GM21381 (cell line): ENCODE measurements around the gene SOX2.

Experiments
- ATAC-seq: cut with Tn5 transposase; IDR thresholded peaks from one replicate; pipeline ENCODE4 v1.9.1; 2021; ENCODE audit warnings: mild to moderate bottlenecking, moderate library complexity; ENCODE audit not compliant: unreplicated experiment

SOX2 gene

DNA sequence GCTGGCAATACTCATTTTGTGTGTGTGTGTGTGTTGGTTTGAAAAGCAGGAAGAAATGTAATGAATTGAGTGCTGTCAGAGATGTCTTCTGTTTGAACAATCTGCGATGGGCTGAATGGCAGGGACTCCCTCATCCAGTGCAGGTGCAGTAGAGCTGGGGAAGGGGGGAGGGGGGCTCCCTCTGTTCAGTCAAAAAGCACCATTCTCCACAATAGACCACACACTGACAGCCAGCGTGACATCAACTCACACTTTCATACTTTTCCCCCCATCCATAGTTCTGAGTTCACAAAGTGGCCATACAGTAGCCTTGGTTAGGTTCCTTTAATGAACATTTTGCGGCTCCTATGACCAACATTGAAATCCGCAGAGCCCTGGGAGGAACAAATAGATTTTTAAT, 10.4 kb downstream of the SOX2 start:
- ATAC-seq, result no peak

DNA sequence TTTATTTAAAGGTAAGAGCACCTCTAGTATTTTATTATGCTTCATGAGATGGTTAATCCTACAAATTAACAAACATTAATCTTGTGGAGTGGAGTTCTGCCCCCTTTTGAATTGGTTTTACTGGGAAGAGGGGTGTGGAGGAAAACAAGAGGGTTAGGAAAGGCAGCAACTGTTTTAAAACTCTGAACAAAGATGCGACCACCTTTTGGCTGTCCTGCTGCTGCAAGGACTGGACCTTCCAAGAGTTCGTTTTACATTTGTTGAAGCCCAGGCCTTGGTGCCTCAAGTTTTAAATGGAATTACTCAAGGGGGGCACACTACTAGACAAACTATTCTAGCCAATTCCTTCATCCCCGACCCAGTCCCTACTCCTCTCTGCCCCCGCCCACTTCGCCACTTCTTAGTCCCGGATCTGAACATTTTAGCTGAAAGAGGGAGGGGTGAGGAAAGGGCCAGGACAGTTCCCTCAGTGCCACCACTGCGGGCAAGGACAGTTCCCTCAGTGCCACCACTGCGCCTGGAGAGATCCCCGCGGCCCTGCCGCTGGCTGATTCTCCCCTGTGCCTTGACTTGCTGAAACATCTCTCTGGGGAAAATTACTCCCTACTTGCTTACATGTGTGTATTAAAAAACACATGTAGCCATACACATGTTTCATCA, 11.2 kb downstream of the SOX2 start:
- ATAC-seq, result no peak

DNA sequence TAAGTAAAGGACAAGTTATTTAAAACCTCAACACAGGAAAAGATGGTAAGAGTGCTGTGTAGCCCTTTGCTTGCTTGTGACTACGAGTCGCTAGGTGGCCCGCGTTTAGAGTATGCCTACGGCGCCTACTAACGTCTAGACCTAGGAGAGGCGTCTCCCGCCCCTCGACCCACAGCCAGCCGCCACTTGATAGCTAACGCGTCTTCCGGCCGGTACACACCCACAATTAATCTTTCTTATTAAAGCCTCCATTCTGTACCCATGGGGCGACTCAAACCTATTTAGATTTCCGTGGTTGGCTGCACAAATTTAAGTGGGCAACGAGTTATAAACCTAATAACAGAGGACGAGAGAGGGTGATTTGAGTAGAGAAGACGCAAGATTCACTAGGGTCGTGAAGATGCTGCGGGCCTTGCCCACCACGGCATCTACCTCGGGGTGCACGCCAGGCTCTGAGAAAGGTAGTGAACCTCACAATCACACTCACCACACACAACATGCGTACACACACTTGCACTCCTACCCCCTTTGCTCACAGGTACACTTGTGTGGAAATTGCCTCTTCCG, 12.0 kb downstream of the SOX2 start:
- no peak for ATAC-seq

DNA sequence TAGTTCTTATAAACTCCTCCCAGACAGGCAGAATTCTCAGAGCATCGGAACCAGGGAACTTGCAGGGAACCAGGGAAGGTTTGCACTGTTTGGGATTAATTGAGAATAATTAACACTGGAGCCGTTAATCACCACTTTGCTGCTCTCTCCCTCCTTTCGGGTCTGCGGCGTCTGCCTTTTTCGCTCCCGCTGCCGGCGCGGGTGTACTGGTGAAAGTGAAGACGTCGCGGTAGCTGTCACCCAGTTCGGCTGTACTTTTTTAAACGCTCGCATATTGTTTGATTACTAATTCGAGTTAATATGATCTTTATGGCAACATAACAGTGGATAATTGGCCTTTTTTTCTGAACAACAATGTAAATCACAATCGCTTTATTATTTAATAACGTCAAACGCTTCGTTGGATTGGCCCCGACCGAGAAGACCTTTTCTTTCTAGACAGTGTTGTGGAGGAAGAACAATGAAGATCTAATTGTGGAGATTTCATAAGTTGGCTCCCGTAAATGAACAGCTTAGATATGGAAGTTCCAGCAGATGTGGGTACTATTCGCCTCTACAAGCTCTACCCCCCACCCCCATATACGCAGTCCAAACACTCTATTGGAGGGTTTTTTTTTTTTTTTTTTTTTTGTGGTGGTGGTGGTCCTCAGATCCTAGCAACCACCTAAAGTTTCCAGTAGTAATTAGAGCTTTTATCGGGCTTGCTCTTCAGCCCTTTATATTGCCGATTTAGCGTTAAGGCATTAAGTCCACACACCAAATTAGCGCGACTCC, 12.7 kb downstream of the SOX2 start:
- ATAC-seq, result no peak

DNA sequence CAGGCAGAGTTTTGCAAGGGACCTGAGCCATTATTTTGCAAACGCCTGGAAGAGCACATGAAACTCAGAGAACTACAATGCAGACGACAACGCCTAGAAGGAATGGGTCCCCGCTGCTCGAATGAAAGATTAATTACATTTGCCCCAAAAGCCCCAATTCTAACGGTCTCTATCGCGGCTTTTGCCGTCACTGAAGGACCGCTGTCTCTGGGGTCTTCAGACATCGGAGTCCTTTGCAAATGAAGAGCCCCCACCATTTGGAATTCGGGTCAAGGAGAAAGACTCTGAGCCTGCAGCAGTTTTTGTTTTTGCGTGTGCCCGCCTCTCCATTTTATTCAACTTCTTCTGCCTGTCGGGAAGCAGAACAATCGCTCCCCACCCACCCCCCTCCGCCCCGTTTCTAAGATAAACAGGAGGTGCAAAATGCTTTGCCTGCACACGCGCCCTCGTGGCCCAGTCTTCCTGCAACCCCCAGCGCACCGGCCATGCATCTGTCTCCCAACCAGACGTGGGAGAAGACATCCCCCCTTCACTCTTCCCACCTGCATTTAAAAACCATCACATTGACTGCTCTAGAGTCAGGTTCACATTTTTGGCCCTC, 13.5 kb downstream of the SOX2 start:
- ATAC-seq, result no peak

DNA sequence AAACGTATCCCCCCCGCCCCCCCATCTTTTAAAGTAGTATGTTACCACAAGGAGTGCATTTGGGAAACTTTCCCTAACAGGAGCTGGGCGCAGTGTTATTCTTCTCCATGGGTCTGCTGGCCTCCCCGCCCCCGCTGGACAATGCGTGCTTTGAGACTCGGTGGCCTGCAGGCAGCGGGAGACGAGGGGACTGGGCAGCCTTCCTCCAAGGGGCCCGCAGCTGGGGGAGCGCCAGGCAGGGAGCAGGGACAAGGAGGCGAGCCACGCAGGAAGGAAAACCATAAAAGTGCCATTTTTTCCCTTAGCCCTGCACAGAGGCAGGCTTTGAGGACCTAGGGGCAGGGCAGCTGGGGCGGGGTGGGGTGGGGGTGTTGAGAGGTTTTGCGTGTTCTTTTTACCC, 14.1 kb downstream of the SOX2 start:
- no peak for ATAC-seq

DNA sequence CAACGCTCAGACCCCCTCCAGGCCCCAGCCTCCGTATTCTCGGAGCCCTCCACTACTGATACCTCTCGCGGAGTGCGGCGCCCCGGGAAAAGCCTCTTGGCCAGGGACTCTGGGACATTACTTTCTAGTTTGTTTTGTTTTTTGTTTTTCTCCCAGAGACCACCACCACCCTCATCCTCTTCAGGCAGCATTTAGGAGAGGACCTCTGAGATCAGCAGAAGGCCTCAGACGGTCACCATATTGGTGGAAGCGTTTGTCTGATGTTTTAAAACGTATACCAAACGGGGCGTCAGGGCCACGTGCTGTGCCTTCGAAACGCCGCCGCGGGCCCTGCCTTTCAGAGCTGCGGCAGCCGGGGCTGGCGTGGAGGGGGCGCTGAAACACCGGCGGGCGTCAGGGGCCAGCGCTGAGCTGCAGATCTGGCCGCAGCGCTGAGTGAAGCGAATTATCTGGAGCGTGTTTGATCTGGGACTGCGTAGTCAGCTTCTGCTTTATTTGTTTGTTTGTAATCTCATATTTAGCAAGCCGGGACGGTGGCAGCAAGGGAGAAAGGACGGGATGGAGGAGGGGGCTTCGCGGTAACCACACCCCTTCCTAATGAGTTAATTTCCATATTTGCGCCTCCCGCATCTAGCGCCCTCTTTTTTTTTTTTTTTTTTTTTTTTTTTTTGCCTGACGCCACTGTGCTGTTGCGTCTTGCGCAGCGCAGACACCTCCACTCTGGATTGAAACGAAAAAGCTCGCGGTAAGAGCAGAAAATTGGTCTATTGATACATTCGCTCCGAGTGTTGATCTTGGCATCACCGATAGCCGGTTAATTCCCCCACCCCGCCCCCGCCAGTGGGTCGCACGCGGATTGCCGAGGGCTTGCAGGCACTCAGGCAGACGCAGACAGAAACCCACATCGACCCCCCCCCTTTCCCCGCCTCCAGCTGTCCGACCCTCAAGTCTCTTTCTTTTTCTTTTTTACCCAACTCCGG, 14.9 kb downstream of the SOX2 start:
- no peak for ATAC-seq

DNA sequence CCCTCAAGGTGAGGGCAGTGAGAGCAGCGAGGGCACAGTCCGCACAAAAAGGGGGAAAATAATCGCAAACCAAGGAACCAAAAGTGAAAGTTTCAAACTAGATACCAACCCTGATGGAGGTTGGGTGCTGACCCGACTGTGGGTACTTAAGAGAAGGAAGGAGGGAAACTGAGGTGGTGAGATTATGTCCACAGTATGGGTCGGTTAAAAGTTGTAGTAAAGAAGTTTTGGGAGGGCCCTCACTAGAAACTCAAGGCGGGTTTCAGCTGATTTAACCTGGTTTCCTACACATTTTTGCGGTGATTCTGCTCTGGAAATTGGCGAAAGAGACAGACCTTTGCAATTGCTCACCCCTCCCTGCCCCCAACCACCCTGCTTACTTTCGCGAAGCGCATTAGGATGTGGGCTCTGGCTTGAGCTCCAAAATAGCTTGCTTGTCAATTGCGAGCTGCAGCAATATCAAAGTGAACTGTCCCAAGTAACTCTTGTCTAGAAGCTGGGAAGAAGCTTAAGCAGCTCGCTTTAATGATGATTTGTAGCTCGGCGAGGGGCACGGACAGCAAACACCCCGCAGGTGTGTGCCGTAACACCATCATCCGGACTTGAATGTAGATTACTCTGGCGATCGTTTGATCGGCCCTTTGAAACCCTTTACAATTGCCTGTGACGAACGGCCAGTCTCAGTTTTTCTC, 15.8 kb downstream of the SOX2 start:
- no peak for ATAC-seq

DNA sequence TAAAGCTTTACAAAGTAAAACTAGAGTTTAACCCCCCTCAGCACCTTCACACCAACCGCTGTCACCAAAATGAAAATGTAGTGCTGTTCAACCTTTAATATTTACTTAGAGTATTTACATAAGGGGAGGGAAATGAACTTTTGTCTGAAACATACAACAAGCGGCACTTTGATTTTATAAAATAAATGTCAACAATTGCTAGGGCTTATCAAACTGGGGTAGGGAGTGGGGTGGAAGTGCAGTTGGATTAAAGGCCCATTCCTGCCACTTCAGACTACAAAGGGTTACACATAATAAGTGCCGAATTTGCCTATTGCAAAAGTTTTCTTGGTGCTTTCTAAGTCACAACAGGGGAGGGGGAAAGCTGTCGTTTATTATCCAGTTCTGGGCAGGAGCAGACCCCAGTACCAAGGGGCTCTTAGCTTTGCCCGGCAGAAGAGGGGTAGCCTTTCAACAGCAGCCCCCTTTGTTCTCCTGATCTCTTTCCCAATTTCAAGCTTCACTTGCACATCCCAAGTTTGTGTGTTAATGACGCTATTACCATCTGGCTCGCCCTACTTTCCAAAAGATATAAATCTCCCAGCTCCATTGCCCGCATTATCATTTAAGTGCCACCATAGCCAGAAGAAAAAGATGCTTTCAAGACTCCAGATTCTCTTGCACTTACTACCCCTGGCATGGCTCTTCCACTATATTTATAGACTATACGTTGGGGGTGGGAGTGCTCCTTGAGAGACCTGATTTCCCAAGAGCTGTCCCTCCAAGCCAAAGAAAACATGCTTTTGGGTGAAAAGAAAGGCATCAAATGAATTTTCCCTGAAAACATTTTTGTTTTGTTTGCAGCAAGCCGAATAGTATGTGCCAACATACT, 17.0 kb downstream of the SOX2 start:
- ATAC-seq, result no peak

DNA sequence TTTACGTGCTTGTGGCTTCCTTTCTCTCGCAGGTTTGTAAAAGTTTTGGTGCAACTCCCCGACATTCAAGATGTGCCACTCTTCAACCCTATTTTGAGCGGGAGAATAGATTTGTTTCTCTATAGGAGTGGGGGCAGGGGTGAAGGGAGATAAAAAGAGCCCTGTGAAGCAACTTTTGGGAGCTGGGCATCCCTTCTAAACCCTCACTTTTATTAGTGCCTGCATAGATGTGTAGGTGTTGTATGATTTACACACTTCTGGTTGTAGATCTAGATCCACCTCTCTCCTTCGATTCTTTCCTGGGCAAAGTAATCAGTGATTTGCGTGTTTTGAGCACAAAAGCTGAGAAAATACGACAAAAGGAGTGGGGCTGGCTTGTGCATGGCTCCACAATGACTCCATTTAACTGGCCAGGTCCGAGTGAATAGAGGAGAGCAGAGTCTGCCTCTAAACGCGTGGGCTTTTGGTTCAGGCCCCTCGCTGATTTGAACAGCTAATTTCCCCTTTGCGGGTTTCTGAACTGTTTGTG, 17.7 kb downstream of the SOX2 start:
- ATAC-seq, result no peak

DNA sequence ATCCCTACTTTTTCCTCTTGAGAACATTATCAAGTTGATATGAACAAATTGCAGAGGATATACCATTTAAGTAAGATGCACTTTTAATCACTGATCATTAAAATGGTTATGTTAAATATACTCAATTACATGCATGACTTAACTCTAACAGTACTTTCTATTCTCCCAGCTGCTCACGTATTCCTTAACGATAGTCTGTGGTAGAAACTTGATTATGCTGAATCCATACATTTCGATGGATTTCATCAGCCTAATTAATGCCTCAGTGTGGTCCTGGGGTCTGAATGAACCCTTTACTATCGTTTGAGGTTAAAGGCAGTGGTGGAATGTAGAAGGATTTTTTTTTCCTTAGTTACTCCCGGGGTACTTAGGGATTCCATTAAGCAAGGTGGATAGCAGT, 18.6 kb downstream of the SOX2 start:
- ATAC-seq, result no peak

DNA sequence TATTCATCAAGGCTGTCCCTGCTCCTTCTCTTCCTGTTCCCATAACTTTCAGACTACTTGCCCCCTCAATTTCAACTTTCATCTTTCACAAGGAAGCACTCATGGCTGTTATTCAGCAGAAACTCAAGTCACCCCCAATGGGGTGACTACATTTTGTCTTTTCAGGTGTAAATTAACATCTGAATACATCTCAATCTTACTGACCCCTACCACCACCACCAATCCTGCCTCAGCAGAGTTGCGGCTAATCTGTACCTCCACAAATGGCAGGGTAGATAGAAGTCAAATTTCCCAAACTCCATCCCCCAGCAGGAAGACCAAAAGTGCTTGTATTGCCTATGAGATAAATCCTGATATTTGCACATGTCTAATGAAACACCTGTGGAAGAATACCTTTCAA, 19.2 kb downstream of the SOX2 start:
- ATAC-seq, result no peak

DNA sequence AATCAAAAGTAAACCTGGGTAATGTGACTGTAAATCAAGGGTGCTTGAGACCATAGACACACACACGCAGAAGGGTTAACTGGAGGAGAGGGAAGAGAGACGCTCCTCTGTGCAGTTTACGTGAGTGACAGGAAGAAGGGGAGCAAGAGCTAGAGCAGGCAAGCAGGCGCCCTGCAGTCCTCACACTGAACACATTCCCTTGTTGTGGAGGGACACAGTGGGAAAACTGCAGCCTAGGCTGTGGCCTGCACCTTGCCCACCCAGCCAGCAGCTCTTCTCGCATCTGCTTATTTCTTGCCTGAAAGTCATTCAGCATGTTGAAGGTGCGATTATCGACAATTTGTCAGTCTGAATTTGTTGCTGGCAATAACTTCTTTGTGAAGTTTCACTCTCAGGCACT, 24.2 kb downstream of the SOX2 start:
- ATAC-seq, result no peak

DNA sequence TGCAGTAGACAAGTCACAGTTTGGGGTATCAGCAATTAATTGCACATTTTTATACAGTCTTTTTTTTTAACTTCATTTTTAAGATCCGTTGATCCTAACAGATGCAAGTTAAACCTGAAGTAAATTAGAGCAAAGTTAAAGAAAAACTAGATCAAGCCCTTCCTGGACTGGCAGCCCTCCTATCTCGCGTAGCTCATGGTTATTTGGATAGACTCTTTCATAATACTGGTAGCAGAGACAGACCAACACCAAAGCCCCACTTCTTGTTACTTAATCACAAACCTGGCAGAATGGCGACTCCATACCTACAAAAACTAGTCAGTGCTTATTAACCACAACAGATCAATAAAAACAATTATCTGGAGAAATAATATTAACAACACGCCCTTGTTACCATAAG, 26.8 kb downstream of the SOX2 start:
- no peak for ATAC-seq

DNA sequence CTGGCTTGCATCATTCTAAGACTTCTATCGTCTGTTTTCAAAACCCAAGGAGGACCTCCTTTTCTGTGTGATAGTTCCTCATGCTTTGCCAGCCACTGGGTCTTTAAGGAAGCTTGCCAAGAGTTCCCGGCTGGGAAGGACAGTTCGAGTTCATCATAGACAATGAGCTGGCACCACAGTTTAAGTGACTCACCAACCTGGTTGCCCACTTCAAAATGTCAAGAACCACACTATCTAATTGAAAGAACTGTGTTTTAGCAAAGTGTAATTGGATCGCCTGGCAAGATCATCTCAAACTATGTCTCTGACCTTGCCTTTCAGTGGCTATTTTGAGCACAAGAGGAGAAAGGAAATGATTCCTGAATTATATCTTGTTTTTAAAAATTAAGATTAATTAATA, 27.9 kb downstream of the SOX2 start:
- ATAC-seq, result no peak

DNA sequence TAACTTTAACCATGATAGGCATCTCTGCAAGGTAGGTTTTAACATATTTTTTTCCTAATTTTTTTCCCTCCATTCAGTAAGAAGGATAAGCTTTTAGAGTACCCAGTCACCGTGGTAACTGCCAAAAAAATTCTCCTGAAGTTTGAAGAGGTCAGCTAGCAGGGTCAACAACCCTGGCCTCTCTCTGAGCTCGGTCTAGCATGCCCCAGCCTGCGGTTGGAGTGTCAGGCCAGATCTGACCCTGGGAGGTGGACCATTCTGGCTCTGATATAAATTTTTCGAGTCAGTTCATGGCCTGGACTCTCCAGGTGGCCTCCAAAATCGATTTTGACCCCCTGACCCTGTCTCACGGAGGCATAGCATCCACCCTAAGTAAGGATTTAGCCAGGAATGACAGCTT, 29.7 kb downstream of the SOX2 start:
- no peak for ATAC-seq

DNA sequence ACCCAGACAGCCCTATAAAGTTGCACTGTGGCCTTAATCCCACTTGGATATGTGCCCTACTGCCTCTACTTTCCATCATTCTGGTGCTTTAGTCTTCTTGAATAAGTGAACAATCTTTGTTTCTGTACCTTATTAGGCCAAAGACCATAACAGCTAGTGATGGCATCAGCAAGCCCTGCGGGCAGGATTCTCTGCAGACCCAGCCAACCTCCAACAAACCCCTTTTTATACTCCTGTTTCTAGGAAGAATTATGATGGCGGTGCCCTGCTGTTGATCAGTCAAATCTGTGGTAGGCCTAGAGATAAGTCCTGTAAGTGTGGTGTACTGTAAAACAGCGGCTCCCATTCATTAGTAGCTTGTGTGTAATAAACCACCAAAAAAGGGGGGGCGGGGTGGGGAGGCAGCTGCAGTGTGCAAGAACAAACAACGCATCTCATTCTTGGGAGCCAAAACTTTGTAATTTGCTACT, 40.5 kb downstream of the SOX2 start:
- ATAC-seq, result no peak

DNA sequence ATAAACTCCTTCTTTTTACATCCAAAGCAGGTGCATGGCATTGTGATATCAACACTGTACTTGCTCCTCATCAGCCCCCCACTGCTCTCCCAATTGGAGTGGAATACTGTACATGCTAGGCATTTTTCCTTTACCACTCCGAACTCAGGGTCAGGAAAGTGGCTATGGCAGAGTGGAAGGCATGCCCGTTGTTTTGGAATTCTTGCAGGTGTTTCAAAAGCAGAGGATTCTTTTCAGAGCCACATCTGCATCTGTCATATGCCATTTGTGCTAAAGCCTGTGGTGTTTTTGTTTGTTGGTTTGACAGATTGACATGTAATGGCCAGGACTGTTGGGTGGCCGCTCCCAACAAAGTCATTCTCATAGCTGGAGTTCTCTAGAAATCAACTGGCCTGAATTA, 41.7 kb downstream of the SOX2 start:
- no peak for ATAC-seq

DNA sequence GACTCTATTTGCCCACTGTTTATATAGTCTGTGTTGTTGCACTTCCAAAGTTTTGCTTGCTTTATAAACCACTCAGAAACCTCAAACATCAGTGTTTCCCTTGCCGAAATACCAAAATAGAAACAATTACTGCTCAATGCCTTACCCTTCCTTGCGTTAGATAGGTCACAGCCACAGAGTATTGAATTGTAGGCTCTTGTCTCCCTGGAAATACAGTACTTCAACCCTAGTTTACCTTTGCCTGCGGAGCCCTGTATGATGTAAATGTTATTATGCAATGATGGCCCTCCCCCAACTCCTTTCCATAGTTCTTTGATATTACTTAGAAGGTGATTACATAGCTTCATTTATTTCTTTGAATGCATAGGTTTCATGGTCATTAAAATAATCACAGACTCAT, 44.2 kb downstream of the SOX2 start:
- ATAC-seq, result no peak
